K562 (cell line): Measurements from ENCODE around the gene SEMA3A. TPM values are rescaled to one million over a fixed set of nuclear protein-coding genes. Genes with fewer than 3 reads are reported as not detected.

Source experiments
- ATAC-seq: fragments of 200-7000 bp; cut with Tn5 transposase; 3 replicates; pipeline ENCODE4 v1.9.1; 2020; ENCODE audit warnings: moderate library complexity
- BruUV-seq: library from RNA; stranded (reverse); fragments of 400-500 nt; replicated peaks from 2 replicates; lab custom pipeline; 2021; lab: Mats Ljungman, UMichigan
- CTCF ChIA-PET: fragments of 300-600 bp; formaldehyde crosslinking; extraction: SDS; loops from one replicate; lab custom pipeline; 2021; ENCODE audit warnings: low intra/inter-chr PET ratio; lab: Yijun Ruan, JAX
- POLR2A ChIA-PET: fragments of 300-600, 350-650 bp; sonication (Branson Sonifier 250); formaldehyde crosslinking; extraction: SDS; loops from one replicate; lab custom pipeline; 2021; ENCODE audit warnings: antibody characterized with exemption, inconsistent platforms; lab: Yijun Ruan, JAX
- DNase-seq, 4 experiments: peaks; one replicate each; pipeline versions ENCODE4 v3.0.0 to v3.0.0-alpha.2; 2011 to 2018; ENCODE audit warnings: low spot score in 3 of 4, mixed read lengths in 3 of 4; ENCODE audit errors: extremely low read depth in 1 of 4
- FAIRE-seq: peaks from 2 replicates; lab custom pipeline; 2011; peaks lifted over from hg19 to GRCh38; lab: Jason Lieb, UNC
- H2AFZ ChIP-seq: 2 replicates; pipeline ENCODE4 v1.6.0; 2011; ENCODE audit warnings: low read depth, low read length, control low read depth, inconsistent platforms
- H3K27ac ChIP-seq: fragments of 200-600 bp; 3 replicates; pipeline ENCODE4 v1.8.0; 2011; ENCODE audit warnings: low read depth, mild to moderate bottlenecking, control low read depth, inconsistent platforms, low read length, moderate library complexity, mixed read lengths; ENCODE audit errors: extremely low read depth
- H3K27me3 ChIP-seq, 2 experiments: fragments of 300-600 bp in 1 of 2; 2 replicates in 1 of 2; 3 replicates in 1 of 2; pipeline versions ENCODE4 v1.6.0 to v1.8.0; 2011; ENCODE audit warnings: inconsistent platforms in 2 of 2, low read length in 2 of 2, mild to moderate bottlenecking in 1 of 2, mixed read lengths in 1 of 2, moderate library complexity in 1 of 2; ENCODE audit not compliant: control insufficient read depth in 2 of 2, insufficient read depth in 2 of 2
- H3K36me3 ChIP-seq: fragments of 300-600 bp; 3 replicates; pipeline ENCODE4 v1.8.0; 2011; ENCODE audit warnings: mild to moderate bottlenecking, low read length, inconsistent platforms; ENCODE audit not compliant: control insufficient read depth, insufficient read depth
- H3K4me1 ChIP-seq, 2 experiments: fragments of 200-600 bp in 1 of 2; replicated peaks in 1 of 2; 2 replicates in 1 of 2; 3 replicates in 1 of 2; pipeline versions ENCODE4 v1.5.1 to v1.8.0; 2011; ENCODE audit warnings: inconsistent platforms in 2 of 2, low read length in 2 of 2, mild to moderate bottlenecking in 1 of 2, mixed read lengths in 1 of 2, moderate library complexity in 1 of 2; ENCODE audit not compliant: control insufficient read depth in 2 of 2, insufficient read depth in 2 of 2
- H3K4me2 ChIP-seq: 2 replicates; pipeline ENCODE4 v1.6.1; 2011; ENCODE audit warnings: low read length, control low read depth, inconsistent platforms, mixed read lengths; ENCODE audit not compliant: insufficient read depth
- H3K4me3 ChIP-seq: fragments of 200-600 bp; sonication (generic), shearing (Covaris generic); 2 replicates; pipeline ENCODE4 v1.5.1; 2016; ENCODE audit warnings: control low read depth, inconsistent platforms
- H3K79me2 ChIP-seq: fragments of 200-600 bp; 3 replicates; pipeline ENCODE4 v1.8.0; 2011; ENCODE audit warnings: low read length, inconsistent platforms; ENCODE audit not compliant: control insufficient read depth, insufficient read depth
- H3K9ac ChIP-seq, 2 experiments: 2 replicates each; pipeline versions ENCODE4 v1.6.0 to v1.6.1; 2011; ENCODE audit warnings: low read depth in 2 of 2, low read length in 2 of 2, control low read depth in 1 of 2, inconsistent platforms in 1 of 2, mild to moderate bottlenecking in 1 of 2, mixed read lengths in 1 of 2; ENCODE audit not compliant: insufficient read depth in 1 of 2
- H3K9me1 ChIP-seq: one replicate; pipeline ENCODE4 v1.6.0; 2011; ENCODE audit warnings: inconsistent platforms, mild to moderate bottlenecking, low read length, moderate library complexity; ENCODE audit not compliant: control insufficient read depth, insufficient read depth
- H3K9me3 ChIP-seq: replicated peaks from 2 replicates; pipeline ENCODE4 v1.5.1; 2011; ENCODE audit warnings: low read depth, low read length, inconsistent platforms; ENCODE audit not compliant: control insufficient read depth, insufficient read depth
- H4K20me1 ChIP-seq: replicated peaks from 2 replicates; pipeline ENCODE4 v1.6.1; 2011; ENCODE audit warnings: low read length, inconsistent platforms, mixed read lengths; ENCODE audit not compliant: control insufficient read depth, insufficient read depth
- ATF3 ChIP-seq, 2 experiments: fragments of 450-650 bp in 1 of 2; sonication (generic) in 1 of 2; formaldehyde crosslinking in 1 of 2; IDR thresholded peaks in 1 of 2; conservative IDR thresholded peaks in 1 of 2; 2 replicates each; pipeline versions ENCODE4 v1.6.1 to v1.8.1; 2016 to 2023; ENCODE audit warnings: mild to moderate bottlenecking in 2 of 2, moderate library complexity in 2 of 2, inconsistent platforms in 1 of 2, missing genetic modification reagents in 1 of 2
- CC2D1A ChIP-seq: fragments of 450-650 bp; IDR thresholded peaks from 2 replicates; pipeline ENCODE4 v1.6.1; 2017; ENCODE audit warnings: mild to moderate bottlenecking
- ELF1 ChIP-seq: fragments of 200-800 bp; sonication (Bioruptor generic); IDR thresholded peaks from 2 replicates; pipeline ENCODE4 v1.6.1; 2016; ENCODE audit warnings: missing genetic modification characterization, missing compliant biosample characterization
- MAFG ChIP-seq: fragments of 450-650 bp; conservative IDR thresholded peaks from 2 replicates; pipeline ENCODE4 v1.6.1; 2016; ENCODE audit warnings: missing genetic modification characterization, missing compliant biosample characterization
- MGA ChIP-seq: fragments of 450-650 bp; IDR thresholded peaks from 2 replicates; pipeline ENCODE4 v1.6.1; 2016; ENCODE audit warnings: mild to moderate bottlenecking, moderate library complexity
- MTA2 ChIP-seq: fragments of 450-650 bp; IDR thresholded peaks from 2 replicates; pipeline ENCODE4 v1.6.1; 2016; ENCODE audit warnings: low read depth
- SAFB ChIP-seq: fragments of 200-400 bp; formaldehyde crosslinking; IDR thresholded peaks from 2 replicates; pipeline ENCODE4 v1.6.1; 2017; ENCODE audit warnings: low read depth, low read length, borderline replicate concordance
- TAL1 ChIP-seq: fragments of 450-650 bp; IDR thresholded peaks from 2 replicates; pipeline ENCODE4 v1.6.1; 2016; ENCODE audit warnings: mild to moderate bottlenecking
- ZNF311 ChIP-seq: fragments of 250-450 bp; sonication (Bioruptor Pico); IDR thresholded peaks from 2 replicates; pipeline ENCODE4 v1.4.0; 2020; ENCODE audit warnings: mild to moderate bottlenecking, moderate library complexity
- WGBS: fragments of 100-300 bp; shearing (Covaris generic); methylation state at CpG from one replicate; pipeline ENCODE4 v1.1.6; 2016; ENCODE audit warnings: low coverage, mixed read lengths; ENCODE audit not compliant: insufficient coverage; ENCODE audit errors: missing lambda C conversion rate; 5-methylcytosine and 5-hydroxymethylcytosine counted together
- in situ Hi-C: fragments of 300-500 bp; cut with MboI; formaldehyde crosslinking; loops from 4 replicates; pipeline ENCODE4 v1.15.0; 2018; ENCODE audit warnings: inconsistent platforms, mixed read lengths
- intact Hi-C: fragments of 100-400 bp; cut with micrococcal nuclease; formaldehyde crosslinking; loops from 2 replicates; pipeline ENCODE4 v1.14.2; 2022
- polyA plus RNA-seq, 8 experiments: library from polyadenylated mRNA; depleted of rRNA in 4 of 8; stranded (reverse) in 5 of 8; unstranded in 3 of 8; fragments of >200 nt; fragmentation: Nextera tagmentation in 2 of 8; fragmentation: Illumina TruSeq in 1 of 8; extraction: Ambion mirVana in 2 of 8; extraction: Trizol in 1 of 8; gene quantifications; 2 replicates each; pipeline versions ENCODE4 v1.2.1 to v1.2.3, GENCODE V29; 2011 to 2014; ENCODE audit warnings: inconsistent platforms in 1 of 8, missing spikeins in 1 of 8
- total RNA-seq, 7 experiments: library from RNA; depleted of rRNA in 6 of 7; stranded (reverse); fragments of >200 nt in 6 of 7; fragmentation: Illumina TruSeq in 2 of 7; extraction: Trizol in 2 of 7; gene quantifications; 2 replicates each; pipeline versions ENCODE4 v1.2.1 to v1.2.3, GENCODE V29; 2011 to 2021; ENCODE audit warnings: low replicate concordance in 1 of 7

SEMA3A gene
- total and polyA plus RNA-seq, 9 of the 15 experiments (the other 6 are each of a cell fraction or from before 2014, with no cell fraction given), result 0.36 to 3.0 (median 1.1) TPM

- H3K9me3 ChIP-seq, result no peaks in the 10 kb centered on the region; the same call in 1 of the 2 replicates
- in situ Hi-C loops, result no loop called here
- H3K9me1 ChIP-seq, result no peaks in the 10 kb centered on the region
- H3K27ac ChIP-seq, result no peak overlapping the region
- no peaks in the 10 kb centered on the region for H3K36me3 ChIP-seq
- no peaks in the 10 kb centered on the region for H3K4me1 ChIP-seq
- H3K27me3 ChIP-seq, result no peaks in the 10 kb centered on the region
- intact Hi-C loops, result no loop called here
- no peak for DNase-seq
- 3% methylated on average over 3 of the region's 3 CpGs for WGBS
- no TSS peak for BruUV-seq
- H4K20me1 ChIP-seq, result no peaks in the 10 kb centered on the region
- H2AFZ ChIP-seq, result no peak overlapping the region
- no peak overlapping the region for H3K9ac ChIP-seq
- ATAC-seq, result no peak
- H3K4me2 ChIP-seq, result no peak overlapping the region
- ChIA-PET CTCF (no interaction called here), POLR2A (no interaction called here)
- no peak overlapping the region for H3K4me3 ChIP-seq
- no peak for FAIRE-seq
- no peaks in the 10 kb centered on the region for H3K79me2 ChIP-seq
- TF ChIP-seq ELF1, result no peak
- no peak for TF ChIP-seq ZNF311 (CRISPR knock-in tag)
- TF ChIP-seq MAFG (tag), result no peak
- TF ChIP-seq MTA2, result no peak
- TF ChIP-seq ATF3 (IDR thresholded peaks at IDR 0.05), result no peak
- TF ChIP-seq ATF3 (CRISPR knock-in tag; conservative IDR thresholded peaks at IDR 0.05), result no peak
- no peak for TF ChIP-seq CC2D1A
- TF ChIP-seq MGA, result no peak
- TF ChIP-seq SAFB, result no peak
- TF ChIP-seq TAL1, result no peak
Observed at GRCh38 chr7:84081973-84082522, 112.5 kb downstream of the SEMA3A start.
